ENCODE measurements around the gene HAP1. TPM values are rescaled to one million over a fixed set of nuclear protein-coding genes. Genes with fewer than 3 reads are reported as not detected.

Gene HAP1
- total RNA-seq, 1 experiment from 2014 or later: 1.2 TPM

- H3K27me3 Mint-ChIP-seq (ENCODE audit: unreplicated experiment): no peaks in the 10 kb centered on the region
- CTCF ChIA-PET: interaction anchor here (0.7 to 1.1 kb wide), 4 partner anchors 15 to 24 kb away, joined by 3 to 6 read pairs (median 4); partner anchors contain the start of gene JUP
- TF ChIP-seq CTCF (IDR thresholded peaks at IDR 0.05; ENCODE audit: unreplicated experiment): no peak
- no peaks in the 10 kb centered on the region for H3K9me3 Mint-ChIP-seq (ENCODE audit: low read depth, unreplicated experiment)
- BruUV-seq (replicated peaks): no TSS peak
- peaks cover 2% of the 10 kb centered on the region for H3K4me1 Mint-ChIP-seq (ENCODE audit: low read depth, unreplicated experiment)
- H3K4me3 Mint-ChIP-seq (ENCODE audit: low read depth, unreplicated experiment): no peak overlapping the region
- DNase-seq: no peak
- intact Hi-C loops (cut with micrococcal nuclease; ENCODE audit: unreplicated experiment): no loop called here
- H3K36me3 Mint-ChIP-seq (ENCODE audit: insufficient read depth, unreplicated experiment): peaks cover 100% of the 10 kb centered on the region
- H3K27ac Mint-ChIP-seq (ENCODE audit: unreplicated experiment): peak overlapping the region; percentile 16
These were observed 27.9 kb upstream of the HAP1 start for GRCh38 chr17:41762391-41762790.

GRCh38 chr17:41760878-41761277, 26.4 kb upstream of the HAP1 start:
- Mint-ChIP-seq H3K27me3 (ENCODE audit: unreplicated experiment) (no peaks in the 10 kb centered on the region), H3K4me1 (ENCODE audit: low read depth, unreplicated experiment) (no peaks in the 10 kb centered on the region), H3K36me3 (ENCODE audit: insufficient read depth, unreplicated experiment) (peaks cover 99% of the 10 kb centered on the region), H3K4me3 (ENCODE audit: low read depth, unreplicated experiment) (no peak overlapping the region), H3K27ac (ENCODE audit: unreplicated experiment) (peak overlapping the region; percentile 6), H3K9me3 (ENCODE audit: low read depth, unreplicated experiment) (no peaks in the 10 kb centered on the region)
- no peak for DNase-seq
- intact Hi-C loops (cut with micrococcal nuclease; ENCODE audit: unreplicated experiment): no loop called here
- CTCF ChIA-PET: interaction anchor here (0.6 to 1.2 kb wide), 2 partner anchors 26 to 346 kb away, joined by 3 read pairs; partner anchors contain the start of gene JUP
- no TSS peak for BruUV-seq (replicated peaks)
- TF ChIP-seq CTCF (IDR thresholded peaks at IDR 0.05; ENCODE audit: unreplicated experiment): no peak

- H3K27me3 Mint-ChIP-seq (ENCODE audit: unreplicated experiment): no peaks in the 10 kb centered on the region
- BruUV-seq (replicated peaks): no TSS peak
These were observed 24.2 kb upstream of the HAP1 start for GRCh38 chr17:41758601-41759000.

GRCh38 chr17:41754066-41754465, 19.6 kb upstream of the HAP1 start:
- no peak for TF ChIP-seq CTCF (IDR thresholded peaks at IDR 0.05; ENCODE audit: unreplicated experiment)
- no TSS peak for BruUV-seq (replicated peaks)
- no peak overlapping the region for H3K4me3 Mint-ChIP-seq (ENCODE audit: low read depth, unreplicated experiment)
- DNase-seq: no peak
- H3K27me3 Mint-ChIP-seq (ENCODE audit: unreplicated experiment): no peaks in the 10 kb centered on the region
- peaks cover 94% of the 10 kb centered on the region for H3K36me3 Mint-ChIP-seq (ENCODE audit: insufficient read depth, unreplicated experiment)
- intact Hi-C loops (cut with micrococcal nuclease; ENCODE audit: unreplicated experiment): no loop called here
- H3K4me1 Mint-ChIP-seq (ENCODE audit: low read depth, unreplicated experiment): no peaks in the 10 kb centered on the region
- CTCF ChIA-PET: interaction anchor here (1.4 kb wide), 1 partner anchor 16 kb away, joined by 3 read pairs; no protein-coding TSS in a partner anchor
- H3K27ac Mint-ChIP-seq (ENCODE audit: unreplicated experiment): peak overlapping the region; percentile 53
- no peaks in the 10 kb centered on the region for H3K9me3 Mint-ChIP-seq (ENCODE audit: low read depth, unreplicated experiment)

More at GRCh38 chr17:41758601-41759000, 24.2 kb upstream of the HAP1 start:
- TF ChIP-seq CTCF (IDR thresholded peaks at IDR 0.05; ENCODE audit: unreplicated experiment): no peak
- no peak overlapping the region for H3K27ac Mint-ChIP-seq (ENCODE audit: unreplicated experiment)
- H3K4me1 Mint-ChIP-seq (ENCODE audit: low read depth, unreplicated experiment): no peaks in the 10 kb centered on the region
- H3K9me3 Mint-ChIP-seq (ENCODE audit: low read depth, unreplicated experiment): no peaks in the 10 kb centered on the region
- CTCF ChIA-PET: interaction anchor here (0.7 to 1.2 kb wide), 3 partner anchors 23 to 1947 kb away, joined by 3 to 5 read pairs (median 4); no protein-coding TSS in a partner anchor
- no peak for DNase-seq
- intact Hi-C loops (cut with micrococcal nuclease; ENCODE audit: unreplicated experiment): no loop called here
- peaks cover 99% of the 10 kb centered on the region for H3K36me3 Mint-ChIP-seq (ENCODE audit: insufficient read depth, unreplicated experiment)
- H3K4me3 Mint-ChIP-seq (ENCODE audit: low read depth, unreplicated experiment): no peak overlapping the region
